ENCODE data around the gene C3orf33. TPM values are rescaled to one million over a fixed set of nuclear protein-coding genes. Genes with fewer than 3 reads are reported as not detected.

The C3orf33 gene
- total and polyA plus RNA-seq, 2 of the 13 experiments (the other 11 are each of a cell fraction or from before 2014, with no cell fraction given) = 9.2 to 12.6 TPM

GRCh38 chr3:155854141-155854940, 48.3 kb upstream of the C3orf33 start, which contains the start of gene SLC33A1 (continued):
- peak; percentile 67; the same call in 1 of the 2 replicates for TF ChIP-seq KIAA2018 (CRISPR knock-in tag; IDR thresholded peaks at IDR 0.05; ENCODE audit: borderline replicate concordance)
- no peak; the same call in 1 of the 2 replicates for TF ChIP-seq ZNF766 (CRISPR knock-in tag; IDR thresholded peaks at IDR 0.05; ENCODE audit: borderline replicate concordance)
- TF ChIP-seq BRF2 (CRISPR knock-in tag; IDR thresholded peaks at IDR 0.05) = peak; percentile 78; the same call in 1 of the 2 replicates
- TF ChIP-seq NONO (IDR thresholded peaks at IDR 0.05) = no peak
- peak; percentile 97 for TF ChIP-seq NONO (CRISPR knock-in tag; conservative IDR thresholded peaks at IDR 0.05)
- peak; percentile 88; the same call in 1 of the 2 replicates for TF ChIP-seq MTA1 (CRISPR knock-in tag; IDR thresholded peaks at IDR 0.05; ENCODE audit: borderline replicate concordance)
- 0 out of 2 replicates have a peak, but pooled peaks have one; percentile 52 for TF ChIP-seq ZNF713 (CRISPR knock-in tag; IDR thresholded peaks at IDR 0.05)
- no peak; the same call in 1 of the 2 replicates for TF ChIP-seq HOXA5 (CRISPR knock-in tag; IDR thresholded peaks at IDR 0.05)
- TF ChIP-seq ZNF574 (CRISPR knock-in tag; IDR thresholded peaks at IDR 0.05) = peak; percentile 96
- peak; percentile 82 for TF ChIP-seq FOXK2 (IDR thresholded peaks at IDR 0.05)
- TF ChIP-seq RFXAP (CRISPR knock-in tag; IDR thresholded peaks at IDR 0.05; ENCODE audit: borderline replicate concordance) = peak; percentile 85; the same call in 1 of the 2 replicates
- TF ChIP-seq SALL1 (CRISPR knock-in tag; IDR thresholded peaks at IDR 0.05) = peak; percentile 97
- peak; percentile 93 for TF ChIP-seq JUN (CRISPR knock-in tag; IDR thresholded peaks at IDR 0.05)
- peak; percentile 97 for TF ChIP-seq HOMEZ (CRISPR knock-in tag; IDR thresholded peaks at IDR 0.05; ENCODE audit: low read depth)

Data from HepG2 (cell line).